ENCODE measurements around the gene MAN2A1. TPM values are rescaled to one million over a fixed set of nuclear protein-coding genes. Genes with fewer than 3 reads are reported as not detected.
"Not testable (repeated sequence)": the region's sequence is repeated elsewhere in the genome, so short reads cannot be mapped to it uniquely, and the experiment has no call there.

Gene MAN2A1
- total RNA-seq, 4 donors from 2014 or later, result 37.0 to 45.9 (median 39.8) TPM

- H3K9me3 ChIP-seq, result peaks cover 3% of the 10 kb centered on the region
- 46% methylated on average over 2 of the region's 2 CpGs for WGBS
- H3K36me3 ChIP-seq, result peaks cover 10% of the 10 kb centered on the region
- no peak for DNase-seq (ENCODE audit: low spot score in 2 of 2)
- no peaks in the 10 kb centered on the region for H3K27me3 ChIP-seq
- no peaks in the 10 kb centered on the region for H3K4me1 ChIP-seq
- no peak overlapping the region for H3K4me3 ChIP-seq
- no peak overlapping the region for H3K27ac ChIP-seq
- TF ChIP-seq, protein P1, sequence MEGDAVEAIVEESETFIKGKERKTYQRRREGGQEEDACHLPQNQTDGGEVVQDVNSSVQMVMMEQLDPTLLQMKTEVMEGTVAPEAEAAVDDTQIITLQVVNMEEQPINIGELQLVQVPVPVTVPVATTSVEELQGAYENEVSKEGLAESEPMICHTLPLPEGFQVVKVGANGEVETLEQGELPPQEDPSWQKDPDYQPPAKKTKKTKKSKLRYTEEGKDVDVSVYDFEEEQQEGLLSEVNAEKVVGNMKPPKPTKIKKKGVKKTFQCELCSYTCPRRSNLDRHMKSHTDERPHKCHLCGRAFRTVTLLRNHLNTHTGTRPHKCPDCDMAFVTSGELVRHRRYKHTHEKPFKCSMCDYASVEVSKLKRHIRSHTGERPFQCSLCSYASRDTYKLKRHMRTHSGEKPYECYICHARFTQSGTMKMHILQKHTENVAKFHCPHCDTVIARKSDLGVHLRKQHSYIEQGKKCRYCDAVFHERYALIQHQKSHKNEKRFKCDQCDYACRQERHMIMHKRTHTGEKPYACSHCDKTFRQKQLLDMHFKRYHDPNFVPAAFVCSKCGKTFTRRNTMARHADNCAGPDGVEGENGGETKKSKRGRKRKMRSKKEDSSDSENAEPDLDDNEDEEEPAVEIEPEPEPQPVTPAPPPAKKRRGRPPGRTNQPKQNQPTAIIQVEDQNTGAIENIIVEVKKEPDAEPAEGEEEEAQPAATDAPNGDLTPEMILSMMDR (IDR thresholded peaks at IDR 0.05), result no peak
- TF ChIP-seq EP300 (IDR thresholded peaks at IDR 0.05) (no peak), POLR2AphosphoS5 (IDR thresholded peaks at IDR 0.05) (no peak), POLR2A (IDR thresholded peaks at IDR 0.05) (no peak)
These were observed 66.0 kb downstream of the MAN2A1 start for GRCh38 chr5:109755761-109756160.

- no peak for TF ChIP-seq EP300 (IDR thresholded peaks at IDR 0.05)
- TF ChIP-seq POLR2AphosphoS5 (IDR thresholded peaks at IDR 0.05), result no peak
- TF ChIP-seq, protein P1 (IDR thresholded peaks at IDR 0.05), result no peak
- WGBS, result 86% methylated on average over 6 of the region's 6 CpGs
- no peak overlapping the region for H3K27ac ChIP-seq
- peaks cover 10% of the 10 kb centered on the region for H3K36me3 ChIP-seq
- H3K4me3 ChIP-seq, result no peak overlapping the region
- H3K27me3 ChIP-seq, result no peaks in the 10 kb centered on the region
- no peak for DNase-seq (ENCODE audit: low spot score in 2 of 2)
- no peaks in the 10 kb centered on the region for H3K4me1 ChIP-seq
- H3K9me3 ChIP-seq, result peaks cover 3% of the 10 kb centered on the region
These were observed 66.9 kb downstream of the MAN2A1 start for GRCh38 chr5:109756543-109757185.

DNA sequence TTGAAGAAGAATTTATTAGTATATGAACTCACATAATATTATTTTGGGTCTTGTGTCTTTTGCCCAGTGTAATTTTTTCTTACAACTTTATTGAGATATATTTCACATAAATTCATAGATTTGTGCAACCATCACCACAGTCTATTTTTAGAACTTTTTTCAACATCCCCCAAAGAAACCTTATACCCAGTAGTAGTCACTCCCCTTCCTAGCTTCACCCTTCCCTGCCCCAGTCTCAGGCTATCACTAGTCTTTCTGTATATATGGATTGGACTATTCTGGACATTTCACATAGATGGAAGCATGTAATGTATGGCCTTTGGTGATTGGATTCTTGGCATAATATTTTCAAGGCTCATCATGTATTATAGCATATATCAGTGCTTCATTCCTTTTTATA is 67.8 kb downstream of the MAN2A1 start:
- no peak overlapping the region for H3K4me3 ChIP-seq
- H3K4me1 ChIP-seq, result no peaks in the 10 kb centered on the region
- no peak for DNase-seq (ENCODE audit: low spot score in 2 of 2)
- H3K27ac ChIP-seq, result no peak overlapping the region
- peaks cover 13% of the 10 kb centered on the region for H3K36me3 ChIP-seq
- H3K9me3 ChIP-seq, result peaks cover 3% of the 10 kb centered on the region
- no peak for TF ChIP-seq POLR2A (IDR thresholded peaks at IDR 0.05)
- no peak for TF ChIP-seq POLR2AphosphoS5 (IDR thresholded peaks at IDR 0.05)
- no peak for TF ChIP-seq EP300 (IDR thresholded peaks at IDR 0.05)
- TF ChIP-seq, protein P1 (IDR thresholded peaks at IDR 0.05), result no peak
- no peaks in the 10 kb centered on the region for H3K27me3 ChIP-seq

GRCh38 chr5:109759306-109759705 is 69.6 kb downstream of the MAN2A1 start:
- Histone ChIP-seq H3K27me3 (no peaks in the 10 kb centered on the region), H3K27ac (no peak overlapping the region), H3K36me3 (peaks cover 24% of the 10 kb centered on the region), H3K4me1 (no peaks in the 10 kb centered on the region), H3K4me3 (no peak overlapping the region), H3K9me3 (peaks cover 3% of the 10 kb centered on the region)
- no peak for DNase-seq (ENCODE audit: low spot score in 2 of 2)
- TF ChIP-seq, protein P1 (IDR thresholded peaks at IDR 0.05), result no peak
- TF ChIP-seq EP300 (IDR thresholded peaks at IDR 0.05), result no peak
- TF ChIP-seq POLR2AphosphoS5 (IDR thresholded peaks at IDR 0.05), result no peak
- no peak for TF ChIP-seq POLR2A (IDR thresholded peaks at IDR 0.05)

DNA sequence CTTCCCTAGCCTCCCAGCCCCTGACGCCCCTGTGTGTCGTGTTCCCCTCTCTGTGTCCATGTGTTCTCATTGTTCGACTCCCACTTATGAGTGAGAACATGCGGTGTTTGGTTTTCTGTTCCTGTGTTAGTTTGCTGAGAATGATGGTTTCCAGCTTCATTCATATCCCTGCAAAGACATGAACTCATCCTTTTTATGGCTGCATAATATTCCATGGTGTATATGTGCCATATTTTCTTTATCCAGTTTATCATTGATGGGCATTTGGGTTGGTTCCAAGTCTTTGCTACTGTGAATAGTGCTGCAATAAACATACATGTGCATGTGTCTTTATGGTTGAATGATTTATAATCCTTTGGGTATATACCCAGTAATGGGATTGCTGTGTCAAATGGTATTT is 70.4 kb downstream of the MAN2A1 start:
- H3K4me3 ChIP-seq; H3K9me3 ChIP-seq; H3K4me1 ChIP-seq; H3K27me3 ChIP-seq; DNase-seq (ENCODE audit: low spot score in 2 of 2); H3K27ac ChIP-seq: not testable (repeated sequence)
- H3K36me3 ChIP-seq, result peaks cover 24% of the 10 kb centered on the region
- WGBS, result 96% methylated on average over 4 of the region's 4 CpGs

DNA sequence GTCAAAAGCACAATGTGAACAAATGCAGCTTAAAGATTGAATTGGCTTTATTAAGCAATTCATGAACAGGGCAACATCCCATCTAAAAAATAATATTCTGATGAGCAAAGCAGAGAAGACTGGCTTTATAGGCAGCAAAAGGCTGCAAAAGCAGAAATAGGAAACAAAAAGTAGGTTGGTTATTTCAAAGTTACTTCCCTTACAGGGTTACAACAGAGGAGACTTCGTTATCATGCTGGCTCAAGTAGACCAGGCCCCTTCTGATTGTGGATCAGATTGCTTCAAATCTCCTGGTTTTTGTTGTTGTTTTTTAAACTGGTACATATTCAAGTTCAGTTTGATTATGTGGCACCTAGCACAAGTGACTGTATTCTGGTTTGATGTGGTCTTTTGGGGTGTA is 73.1 kb downstream of the MAN2A1 start:
- no peaks in the 10 kb centered on the region for H3K27me3 ChIP-seq

More for the DNA sequence above, 73.1 kb downstream of the MAN2A1 start:
- 89% methylated on average over 1 of the region's 1 CpG for WGBS
- no peak for TF ChIP-seq EP300 (IDR thresholded peaks at IDR 0.05)
- TF ChIP-seq, protein P1 (IDR thresholded peaks at IDR 0.05), result no peak
- TF ChIP-seq POLR2A (IDR thresholded peaks at IDR 0.05), result no peak
- TF ChIP-seq POLR2AphosphoS5 (IDR thresholded peaks at IDR 0.05), result no peak
- no peak overlapping the region for H3K4me3 ChIP-seq
- H3K27ac ChIP-seq, result no peak overlapping the region
- peaks cover 3% of the 10 kb centered on the region for H3K9me3 ChIP-seq
- no peaks in the 10 kb centered on the region for H3K4me1 ChIP-seq
- no peak for DNase-seq (ENCODE audit: low spot score in 2 of 2)
- peaks cover 23% of the 10 kb centered on the region for H3K36me3 ChIP-seq
